GM10266 (cell line): ENCODE data around the gene PAPLN.

Experiments
- DNase-seq: peaks from one replicate; pipeline ENCODE4 v3.0.0; 2012; ENCODE audit errors: extremely low spot score
- TF ChIP-seq, protein P1 (sequence below): IDR thresholded peaks from 2 replicates; pipeline ENCODE4 v1.5.1; 2012; ENCODE audit warnings: mild to moderate bottlenecking, low read depth; ENCODE audit not compliant: control insufficient read depth, insufficient read depth; ENCODE audit errors: missing control alignments

PAPLN gene

DNA sequence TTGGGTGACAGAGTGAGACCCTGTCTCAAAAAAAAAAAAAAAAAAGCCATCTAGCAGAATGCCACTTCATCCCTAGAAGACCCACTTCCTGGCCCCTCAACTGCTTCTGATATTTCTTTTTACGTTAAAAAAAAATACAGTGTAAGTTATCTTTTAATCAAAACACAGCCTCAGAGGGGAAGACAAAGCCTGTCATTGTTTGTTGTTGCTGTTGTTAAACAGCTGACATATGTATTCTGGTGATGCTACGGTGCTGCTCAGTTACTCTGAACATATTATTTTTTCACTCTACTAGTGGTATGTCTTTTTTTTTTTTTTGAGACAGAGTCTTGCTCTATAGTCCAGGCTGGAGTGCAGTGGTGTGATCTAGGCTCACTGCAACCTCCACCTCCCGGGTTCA lies 75.4 kb downstream of the PAPLN start:
- no peak for DNase-seq
- TF ChIP-seq, protein P1, sequence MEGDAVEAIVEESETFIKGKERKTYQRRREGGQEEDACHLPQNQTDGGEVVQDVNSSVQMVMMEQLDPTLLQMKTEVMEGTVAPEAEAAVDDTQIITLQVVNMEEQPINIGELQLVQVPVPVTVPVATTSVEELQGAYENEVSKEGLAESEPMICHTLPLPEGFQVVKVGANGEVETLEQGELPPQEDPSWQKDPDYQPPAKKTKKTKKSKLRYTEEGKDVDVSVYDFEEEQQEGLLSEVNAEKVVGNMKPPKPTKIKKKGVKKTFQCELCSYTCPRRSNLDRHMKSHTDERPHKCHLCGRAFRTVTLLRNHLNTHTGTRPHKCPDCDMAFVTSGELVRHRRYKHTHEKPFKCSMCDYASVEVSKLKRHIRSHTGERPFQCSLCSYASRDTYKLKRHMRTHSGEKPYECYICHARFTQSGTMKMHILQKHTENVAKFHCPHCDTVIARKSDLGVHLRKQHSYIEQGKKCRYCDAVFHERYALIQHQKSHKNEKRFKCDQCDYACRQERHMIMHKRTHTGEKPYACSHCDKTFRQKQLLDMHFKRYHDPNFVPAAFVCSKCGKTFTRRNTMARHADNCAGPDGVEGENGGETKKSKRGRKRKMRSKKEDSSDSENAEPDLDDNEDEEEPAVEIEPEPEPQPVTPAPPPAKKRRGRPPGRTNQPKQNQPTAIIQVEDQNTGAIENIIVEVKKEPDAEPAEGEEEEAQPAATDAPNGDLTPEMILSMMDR, result no peak

DNA sequence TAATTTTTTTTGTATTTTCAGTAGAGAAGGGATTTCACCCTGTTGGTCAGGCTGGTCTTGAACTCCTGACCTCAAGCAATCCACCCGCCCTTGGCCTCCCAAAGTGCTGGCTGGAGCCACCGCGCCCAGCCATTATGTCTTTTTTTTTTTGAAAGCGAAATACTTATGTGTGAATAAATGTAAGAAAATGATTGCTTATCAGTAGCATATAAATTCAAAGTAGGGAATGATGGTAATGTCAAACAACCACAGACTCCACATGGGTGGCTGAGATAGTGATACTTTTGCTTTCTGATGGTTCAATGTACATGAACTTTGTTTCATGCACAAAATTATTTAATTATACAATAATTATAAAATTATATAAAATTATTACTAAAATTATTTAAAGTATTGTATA lies 75.8 kb downstream of the PAPLN start:
- no peak for DNase-seq
- TF ChIP-seq, protein P1, result no peak

DNA sequence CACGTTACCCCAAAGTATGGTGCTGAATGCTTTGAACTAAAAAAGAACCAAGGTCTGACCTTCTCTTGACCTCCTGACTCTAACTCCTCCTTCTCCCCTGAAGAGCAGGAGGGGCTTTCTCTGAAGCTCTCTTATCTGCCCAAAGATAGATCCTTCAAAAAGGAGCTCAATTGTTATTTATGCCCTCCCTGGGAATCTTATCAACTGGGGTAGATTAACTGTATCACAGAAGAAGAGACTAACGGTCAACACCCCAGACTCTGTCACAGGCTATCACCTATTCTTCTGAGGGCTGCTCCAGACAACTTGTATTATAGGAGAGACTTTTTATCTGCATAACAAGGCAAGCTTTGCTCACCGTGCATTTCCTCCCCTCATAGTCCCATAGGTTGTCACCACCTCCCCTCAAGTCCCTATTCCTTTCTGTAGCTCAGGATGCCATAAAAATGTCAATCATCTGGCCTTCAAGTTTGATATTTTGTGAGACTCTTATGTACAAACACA lies 86.6 kb downstream of the PAPLN start:
- no peak for DNase-seq

More for the DNA sequence above, 86.6 kb downstream of the PAPLN start:
- TF ChIP-seq, protein P1, result no peak
